Stimulated activated CD4-positive, alpha-beta T cell treated with anti-CD3 and anti-CD28 coated beads, Interleukin-15, amount 100 ng/mL, for 24 hours (primary cell): ENCODE results near the gene CCDC157.
A peak's percentile ranks its signal among the peaks of the same experiment; 100 is the strongest.

ENCODE experiments used
- DNase-seq: peaks from one replicate; pipeline ENCODE4 v3.0.0-alpha.2; 2020

Gene CCDC157

GRCh38 chr22:30356449-30357235 lies at the start of gene CCDC157, which contains the start of gene SF3A1:
CCDC157 (plus strand) TSS chr22:30357007; CDS start chr22:30366001, 8,994 bp downstream.
SF3A1 (minus strand) TSS chr22:30356894; CDS start chr22:30356792, 102 bp downstream.
- DNase-seq: peak; percentile 92

DNA sequence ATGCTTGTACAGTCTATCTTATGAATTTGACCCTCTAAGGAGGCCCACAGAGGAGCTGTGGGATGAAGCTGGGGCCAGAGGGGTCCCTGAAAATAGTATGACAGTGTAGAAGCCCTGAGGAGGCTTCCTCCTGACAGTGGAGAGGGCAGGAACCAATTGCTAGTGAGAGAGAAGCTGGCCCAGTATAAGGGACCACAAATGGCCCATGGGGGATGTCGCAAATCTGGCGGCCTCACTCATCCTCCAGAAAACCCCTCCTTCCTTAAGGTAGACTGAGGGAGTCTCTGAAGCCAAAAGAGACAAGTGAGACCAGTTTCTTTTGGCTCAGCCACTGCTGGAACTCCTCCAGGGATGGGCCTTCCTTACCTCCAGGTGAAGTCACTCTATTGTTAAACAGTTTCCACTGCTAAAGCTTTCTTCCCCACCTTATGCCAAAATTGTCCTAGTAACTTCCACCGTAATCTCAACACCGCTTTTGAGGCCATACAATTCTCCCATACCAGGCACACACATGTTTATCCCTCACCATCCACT lies 49.7 kb upstream of the CCDC157 start:
- DNase-seq: no peak

- DNase-seq: no peak
Measured at GRCh38 chr22:30308093-30308492, 48.7 kb upstream of the CCDC157 start.

GRCh38 chr22:30308518-30309230 lies 48.1 kb upstream of the CCDC157 start:
- DNase-seq: peak; percentile 47

DNA sequence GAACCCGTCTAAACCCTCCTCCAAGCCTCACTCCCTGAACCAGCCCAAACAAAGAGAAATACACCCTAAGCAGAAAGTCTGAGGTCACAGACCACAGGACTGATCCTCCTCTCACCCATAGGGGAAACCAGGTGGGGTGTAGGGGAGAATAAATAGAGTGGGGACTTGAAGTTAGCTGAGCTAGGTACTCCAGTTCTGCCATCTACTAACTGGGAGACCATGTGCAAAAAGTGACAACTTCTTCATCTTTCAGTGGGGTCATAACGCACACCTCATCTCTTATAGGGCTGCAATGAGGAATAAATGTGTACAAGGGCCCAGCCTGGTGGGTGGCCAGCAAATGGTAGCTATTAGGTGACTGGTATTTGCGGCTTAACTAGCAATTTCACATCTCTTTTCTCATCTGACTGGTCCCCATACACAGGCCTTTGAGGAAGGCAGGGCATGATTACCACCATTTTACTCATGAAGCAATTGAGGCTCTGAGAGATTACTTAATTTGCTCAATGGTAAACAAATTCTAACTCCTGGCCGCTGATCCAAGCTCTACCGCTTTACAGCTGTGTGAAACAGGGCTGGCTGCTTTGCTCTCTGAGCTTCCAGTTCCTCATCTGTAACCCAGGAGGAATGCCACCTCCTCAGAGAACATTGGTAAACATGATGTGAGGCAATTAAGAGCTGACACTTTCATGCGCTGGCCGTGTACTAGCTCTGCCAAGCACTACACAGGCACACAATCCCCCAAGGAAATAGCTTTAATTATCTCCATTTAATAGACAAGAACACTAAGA lies 46.7 kb upstream of the CCDC157 start:
- no peak for DNase-seq

DNA sequence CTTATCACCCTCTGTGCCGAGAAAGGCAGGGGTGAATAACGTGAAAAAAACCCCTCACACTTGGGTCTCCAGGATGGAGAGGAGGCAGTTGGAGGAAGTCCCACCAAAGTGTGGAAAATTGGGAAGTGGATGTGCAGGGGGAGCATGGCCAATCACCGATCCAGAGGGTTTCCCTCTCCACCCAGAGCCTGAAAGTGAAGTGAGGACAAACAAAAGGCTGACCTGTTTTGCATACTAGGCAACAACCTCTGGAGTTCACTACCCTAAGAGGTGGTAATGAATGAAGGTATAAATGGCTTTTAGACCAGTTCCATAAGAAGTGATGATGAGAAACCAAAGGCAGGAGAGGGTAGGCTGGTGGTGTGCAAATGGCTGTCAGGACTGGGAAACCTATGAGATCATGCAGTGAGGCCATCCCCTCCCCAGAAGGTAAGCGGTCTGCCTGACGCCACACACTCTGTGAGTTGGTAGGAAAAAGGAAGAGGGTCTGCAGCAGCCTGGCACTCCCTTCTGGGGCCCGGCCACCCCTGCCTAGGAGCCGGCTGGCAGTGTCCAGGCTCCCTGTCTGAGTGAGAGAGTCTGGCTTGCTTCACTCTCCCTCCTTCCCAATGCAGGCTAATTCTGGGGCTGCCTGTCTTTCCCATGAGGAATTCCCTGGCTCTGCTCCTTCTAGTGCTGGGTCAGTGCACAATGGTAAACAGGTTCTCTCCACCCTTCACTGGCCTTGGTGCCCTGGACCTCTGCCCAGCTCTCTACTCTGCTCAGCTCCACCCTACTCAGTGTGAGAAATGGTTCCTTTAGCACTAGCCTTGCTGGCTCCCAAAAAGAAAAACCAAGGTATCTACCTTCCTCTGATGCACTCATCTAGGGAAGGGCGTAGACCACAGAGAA lies 45.7 kb upstream of the CCDC157 start:
- DNase-seq: no peak

GRCh38 chr22:30312053-30312452 lies 44.8 kb upstream of the CCDC157 start:
- DNase-seq: peak; percentile 46

DNA sequence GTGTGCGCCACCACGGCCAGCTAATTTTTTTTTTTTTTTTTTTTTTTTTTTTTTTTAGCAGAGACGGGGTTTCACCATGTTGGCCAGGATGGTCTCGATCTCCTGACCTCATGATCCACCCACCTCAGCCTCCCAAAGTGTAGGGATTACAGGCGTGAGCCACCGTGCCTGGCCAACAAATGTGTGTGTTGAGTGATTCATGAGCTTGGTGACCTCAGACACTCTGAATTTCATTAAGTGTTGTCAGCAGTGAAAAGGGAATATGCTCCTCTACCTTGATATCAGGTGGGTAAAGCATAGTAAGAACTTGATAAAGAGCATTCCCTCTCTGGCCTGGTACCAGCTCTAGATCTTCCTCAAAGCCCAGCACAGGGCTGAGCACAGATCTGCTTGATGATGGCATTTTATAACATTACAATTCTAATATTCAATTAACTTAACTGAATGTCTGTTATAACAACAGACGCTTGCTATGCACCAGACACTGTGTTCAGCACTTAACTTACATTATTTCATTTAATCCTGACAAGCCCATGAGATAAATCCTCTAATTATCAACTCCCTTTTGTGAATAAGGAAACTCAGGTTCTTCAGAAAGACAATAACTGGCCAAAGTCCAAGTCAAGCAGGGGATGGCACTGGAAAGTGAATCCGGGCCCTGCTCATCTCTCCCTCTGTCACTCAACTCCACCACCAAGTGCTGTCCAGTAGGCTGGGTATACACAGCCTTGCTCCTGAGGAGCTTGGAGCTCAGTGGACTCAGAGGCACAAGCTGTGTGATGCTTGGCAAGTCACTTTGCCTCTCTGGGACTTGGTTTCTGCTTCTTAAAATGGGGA lies 43.1 kb upstream of the CCDC157 start:
- no peak for DNase-seq

GRCh38 chr22:30314915-30315314 lies 41.9 kb upstream of the CCDC157 start:
- peak; percentile 62 for DNase-seq

DNA sequence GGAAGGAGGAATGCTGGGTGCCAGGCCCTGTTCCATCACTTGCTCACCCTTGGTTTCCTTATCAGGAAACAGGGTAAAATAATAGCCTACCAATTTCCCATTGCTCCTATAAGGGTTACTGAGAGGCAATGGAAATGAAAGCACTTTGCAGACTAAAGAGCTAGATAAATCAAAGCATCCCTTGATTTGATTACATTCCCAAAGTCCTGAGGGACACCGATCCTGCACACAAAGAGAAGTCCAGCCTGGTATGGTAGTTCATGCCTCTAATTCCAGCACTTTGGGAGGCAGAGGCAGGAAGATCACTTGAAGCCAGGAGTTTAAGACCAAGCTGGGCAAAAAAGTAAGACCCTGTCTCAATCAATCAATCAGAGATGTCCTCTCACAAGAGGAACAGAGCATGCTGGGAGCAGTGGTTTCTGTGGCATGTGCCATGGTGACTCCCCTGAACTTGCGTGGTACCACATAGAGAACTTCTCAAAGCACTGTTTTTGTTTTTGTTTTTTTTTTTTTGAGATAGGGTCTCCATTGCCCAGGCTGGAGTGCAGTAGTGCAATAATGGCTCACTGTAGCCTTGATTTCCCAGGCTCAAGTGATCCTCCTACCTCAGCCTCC lies 40.7 kb upstream of the CCDC157 start:
- DNase-seq: no peak

GRCh38 chr22:30317778-30318177 lies 39.0 kb upstream of the CCDC157 start:
- DNase-seq: no peak

- DNase-seq: no peak
Measured at GRCh38 chr22:30318799-30319419, 37.9 kb upstream of the CCDC157 start.

GRCh38 chr22:30320021-30320556 lies 36.7 kb upstream of the CCDC157 start:
- no peak for DNase-seq

GRCh38 chr22:30321461-30321860 lies 35.3 kb upstream of the CCDC157 start:
- DNase-seq: no peak

DNA sequence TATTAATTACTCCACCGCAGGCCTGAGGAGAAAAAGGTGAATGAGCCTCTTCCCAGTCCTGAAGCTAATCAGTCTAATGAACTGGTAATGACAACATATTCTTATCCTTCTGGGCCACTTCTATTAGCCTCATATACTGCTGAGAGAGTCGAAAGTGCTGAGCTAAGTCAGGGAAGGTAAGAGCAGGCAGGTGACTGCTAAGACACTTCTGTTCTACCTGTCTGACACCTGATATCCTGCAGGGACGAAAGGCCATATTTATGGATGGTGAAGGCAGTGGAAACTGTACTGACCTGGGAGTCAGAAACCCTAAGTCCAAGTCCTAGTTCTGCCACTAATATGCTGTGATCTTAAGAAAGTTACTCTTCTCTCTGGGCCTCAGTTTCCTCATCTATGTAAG lies 33.6 kb upstream of the CCDC157 start:
- no peak for DNase-seq

DNA sequence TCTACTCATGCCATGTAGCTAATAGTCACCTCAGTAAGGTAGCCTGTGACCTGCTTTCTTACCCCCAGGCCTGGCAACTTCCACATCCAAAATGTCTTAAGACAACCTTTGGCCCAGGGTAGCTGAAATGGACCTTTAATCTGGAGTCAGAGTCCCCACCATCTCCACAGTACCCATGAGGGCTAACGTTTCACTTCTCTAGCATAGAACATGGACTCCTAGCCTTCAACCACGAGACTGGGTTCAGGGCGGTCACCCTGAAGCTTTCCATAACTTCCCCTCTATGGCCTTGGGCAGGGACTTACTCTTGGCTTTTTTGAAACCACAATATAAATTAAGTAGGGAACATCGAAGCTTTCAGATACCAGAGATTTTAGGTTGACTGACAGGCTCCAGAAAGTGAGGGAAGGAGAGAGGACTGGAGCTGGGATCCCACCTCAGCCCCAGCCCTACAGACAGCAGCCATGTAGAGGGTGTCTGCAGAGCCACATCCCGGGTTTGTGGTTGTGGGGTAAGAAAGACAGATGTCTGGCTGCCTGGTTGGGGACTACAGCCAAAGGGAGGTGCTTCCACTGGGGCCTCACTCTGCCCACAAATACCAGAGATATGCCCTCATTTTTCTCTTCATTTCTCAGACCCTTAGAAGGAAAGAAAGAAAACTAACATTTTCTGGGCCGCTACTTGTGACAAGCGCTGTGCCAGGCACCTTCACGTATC lies 32.6 kb upstream of the CCDC157 start:
- DNase-seq: peak; percentile 53

GRCh38 chr22:30325065-30325720 lies 31.6 kb upstream of the CCDC157 start:
- DNase-seq: no peak

DNA sequence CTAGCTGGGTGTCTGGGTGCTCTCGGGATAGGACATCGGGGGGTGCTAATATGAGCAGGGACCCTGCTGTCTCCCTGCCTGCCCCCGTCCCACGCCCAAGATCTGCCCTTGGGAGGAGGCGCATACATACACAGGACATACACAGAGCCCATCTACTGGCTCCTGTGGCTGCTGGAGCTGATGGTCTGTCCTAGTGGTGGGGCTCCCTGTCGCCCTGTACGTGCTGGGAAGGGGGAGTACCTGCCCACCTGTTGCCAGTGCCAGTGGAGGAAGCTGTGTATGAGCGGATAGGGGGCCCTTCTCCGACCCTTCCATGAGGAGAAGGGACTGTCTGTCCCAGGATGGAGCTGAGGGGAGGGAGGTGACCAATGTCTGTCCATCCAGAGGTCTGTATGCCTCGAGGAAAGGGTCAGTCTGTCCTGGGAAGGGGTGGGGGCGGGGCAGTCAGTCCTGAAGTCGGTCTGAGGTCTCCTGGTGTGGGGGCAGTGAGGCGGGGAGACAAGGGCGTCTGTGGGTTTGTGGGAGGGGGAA lies 31.0 kb upstream of the CCDC157 start:
- no peak for DNase-seq
